HCEC 1CT (cell line): ENCODE measurements around the gene AFG1L.
"Not testable (repeated sequence)": the region's sequence is repeated elsewhere in the genome, so short reads cannot be mapped to it uniquely, and the experiment has no call there.

Experiments
- DNase-seq: peaks from one replicate; pipeline ENCODE4 v3.0.0-alpha.2; 2017

Gene AFG1L

DNA sequence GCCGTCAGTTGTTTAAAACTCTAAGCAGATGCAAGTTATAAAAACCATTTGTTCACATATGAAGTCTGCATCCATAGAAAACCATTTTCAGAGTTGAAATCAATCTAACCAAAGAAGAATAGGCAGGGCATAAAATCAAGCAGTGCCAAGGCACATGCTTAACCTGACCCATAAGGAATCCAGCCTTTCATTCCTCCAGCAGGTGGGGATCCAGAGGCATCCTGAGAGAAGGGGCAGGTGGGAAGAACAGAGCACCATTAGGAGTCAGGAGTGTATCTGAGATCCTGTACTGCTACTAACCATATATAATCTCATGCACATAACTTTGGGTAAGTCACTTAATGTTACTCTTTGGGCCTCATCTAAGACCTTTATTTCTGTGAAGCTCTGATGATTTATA is 236.5 kb downstream of the AFG1L start:
- no peak for DNase-seq

DNA sequence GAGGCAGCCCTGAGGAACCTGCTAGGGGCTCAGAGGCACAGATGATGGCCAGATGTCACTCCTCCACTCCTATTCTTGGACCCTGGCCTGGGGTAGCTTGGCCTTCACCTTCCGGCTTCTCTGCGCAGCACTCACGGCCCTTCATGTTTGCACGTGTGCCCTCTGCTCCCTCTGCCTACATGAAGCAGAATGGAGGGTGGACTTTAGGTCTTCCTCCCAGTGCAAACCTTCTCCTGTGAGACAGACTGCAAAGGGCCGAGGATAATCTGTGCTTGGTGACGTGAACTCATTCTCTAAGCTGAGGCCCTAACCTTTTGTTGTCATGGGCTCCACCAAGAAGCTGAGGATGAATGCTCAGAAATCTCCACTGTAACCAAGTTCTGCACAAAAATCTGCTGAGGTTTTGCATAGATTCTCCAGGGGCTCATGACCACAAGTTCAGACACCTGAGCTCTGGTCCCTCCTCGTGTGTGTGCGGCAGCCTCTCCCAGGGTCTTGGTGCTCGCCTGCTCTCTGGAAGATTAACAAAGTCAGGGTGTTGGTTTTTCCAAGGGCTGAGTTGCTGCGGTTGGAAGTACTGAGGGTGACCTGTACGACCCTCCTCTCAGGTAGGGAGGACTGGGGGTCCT is 240.4 kb downstream of the AFG1L start:
- DNase-seq, result no peak

DNA sequence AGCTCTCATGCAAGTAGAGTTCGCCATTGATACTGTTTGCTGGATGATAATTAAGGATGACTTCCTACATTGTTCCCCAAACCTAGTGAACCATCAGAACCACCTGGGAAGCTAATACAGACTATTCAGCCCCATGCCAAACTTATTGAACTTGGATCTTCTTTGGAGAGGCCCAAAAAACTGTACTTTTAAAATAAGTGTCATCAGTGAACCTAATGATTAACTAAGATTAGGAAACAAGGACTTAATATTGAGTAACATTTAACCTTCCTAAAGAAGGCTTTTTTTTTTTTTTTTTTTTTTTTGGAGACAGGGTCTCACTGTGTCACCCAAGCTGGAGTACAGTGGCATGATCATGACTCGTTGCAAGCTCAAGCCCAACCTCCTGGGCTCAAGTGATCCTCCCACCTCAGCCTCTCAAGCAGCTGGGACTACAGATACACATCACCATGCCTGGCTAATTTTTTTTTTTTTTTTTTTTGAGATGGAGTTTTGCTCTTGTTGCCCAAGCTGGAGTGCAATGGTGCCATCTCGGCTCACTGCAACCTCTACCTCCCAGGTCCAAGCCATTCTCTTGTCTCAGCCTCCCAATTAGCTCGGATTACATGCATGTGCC is 241.2 kb downstream of the AFG1L start:
- not testable (repeated sequence) for DNase-seq

DNA sequence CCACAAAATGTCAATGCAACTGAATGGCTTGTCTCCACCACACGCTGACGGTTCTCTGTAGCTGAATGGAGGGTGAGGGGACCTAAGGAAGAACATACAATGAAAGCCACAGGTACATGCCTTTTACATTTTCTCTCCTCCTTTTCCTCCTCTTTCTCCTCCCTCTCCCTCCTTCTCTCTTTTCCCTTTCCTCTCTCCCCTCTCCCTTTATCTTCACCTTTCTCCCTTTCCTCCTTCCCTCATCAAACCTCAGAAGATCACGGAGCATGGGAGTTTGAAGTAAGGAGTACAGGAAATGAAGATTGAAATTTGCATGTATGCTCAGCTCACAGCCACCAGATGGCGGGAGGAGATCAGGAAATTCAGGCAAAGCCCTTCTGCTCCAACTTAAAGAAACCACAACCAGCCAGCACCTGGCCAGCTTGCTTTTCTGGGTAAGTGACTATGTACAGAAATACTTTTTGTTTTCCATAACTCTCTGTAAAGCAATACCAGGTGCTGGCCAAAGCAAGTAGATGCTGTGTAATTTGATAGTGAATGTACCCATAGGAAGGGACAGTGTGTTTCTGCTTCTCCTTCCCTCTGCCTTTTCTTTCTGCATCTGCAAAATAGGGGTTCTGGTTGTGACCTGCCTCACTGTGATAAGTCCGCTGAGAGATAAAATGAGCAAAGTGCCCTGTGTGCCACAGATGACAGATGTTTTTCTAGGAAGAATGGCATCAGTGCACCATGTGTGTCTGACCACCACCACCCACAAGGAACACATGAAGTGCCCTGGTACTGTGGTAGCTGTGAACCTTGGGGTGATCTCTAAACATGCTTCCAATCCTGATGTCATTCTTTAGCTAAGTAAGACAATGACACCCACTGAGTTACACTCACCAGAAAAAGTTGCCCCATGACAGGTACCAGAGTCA is 247.2 kb downstream of the AFG1L start:
- DNase-seq, result peak; percentile 72

DNA sequence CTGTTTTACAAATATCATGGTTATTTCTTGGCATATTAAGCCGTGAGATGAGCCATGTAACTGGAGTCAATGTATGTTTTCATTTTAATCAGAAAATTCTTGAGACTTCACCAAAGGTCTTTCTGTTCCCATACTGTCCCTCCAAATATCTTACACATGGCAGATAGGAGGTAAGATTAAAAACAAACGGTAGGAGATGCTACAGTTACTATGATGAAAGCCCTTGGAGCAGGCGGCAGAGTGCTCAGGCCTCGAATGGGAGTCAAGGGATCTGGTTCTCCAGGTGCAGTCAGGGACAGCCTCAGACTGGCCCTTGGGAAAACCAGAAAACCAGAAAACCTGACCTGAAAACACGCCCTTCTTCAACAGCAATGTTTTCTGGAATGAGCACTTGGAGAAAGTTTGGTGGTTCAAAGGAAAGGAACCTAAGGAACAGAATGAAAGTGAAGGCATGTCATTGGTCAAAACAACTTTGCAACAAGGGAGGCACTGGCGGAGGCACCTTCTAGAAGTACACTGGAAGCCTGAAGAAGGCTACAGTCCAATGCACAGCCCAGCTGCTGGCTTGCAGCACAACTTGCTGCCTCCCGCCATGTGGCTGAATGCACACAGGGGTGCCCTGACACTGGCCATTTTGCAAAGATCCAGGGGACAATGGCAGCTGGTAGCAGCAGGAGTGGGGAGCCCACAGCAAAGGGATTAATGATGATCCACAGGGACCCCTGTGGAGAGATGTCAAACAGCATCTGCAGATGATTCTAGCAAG is 248.5 kb downstream of the AFG1L start:
- DNase-seq, result no peak

DNA sequence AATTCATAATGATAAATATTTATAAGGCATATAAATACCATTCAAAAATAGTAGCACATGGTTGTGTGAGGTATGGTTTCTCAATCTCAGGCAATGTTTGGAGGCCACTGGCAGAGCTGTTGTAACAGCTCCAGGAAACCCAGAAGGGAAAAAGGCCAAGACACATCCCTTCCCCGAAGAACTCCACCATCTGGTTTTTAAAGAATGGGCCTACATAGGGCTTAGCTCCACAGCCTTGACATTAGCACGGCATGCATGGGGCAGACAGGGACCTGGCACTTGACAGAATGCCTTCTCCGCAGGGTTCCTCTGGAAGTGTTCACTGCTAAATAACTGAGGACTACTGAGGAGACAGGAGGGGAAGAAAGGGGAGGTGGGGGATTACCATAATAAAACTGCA is 249.8 kb downstream of the AFG1L start:
- DNase-seq, result peak; percentile 19

DNA sequence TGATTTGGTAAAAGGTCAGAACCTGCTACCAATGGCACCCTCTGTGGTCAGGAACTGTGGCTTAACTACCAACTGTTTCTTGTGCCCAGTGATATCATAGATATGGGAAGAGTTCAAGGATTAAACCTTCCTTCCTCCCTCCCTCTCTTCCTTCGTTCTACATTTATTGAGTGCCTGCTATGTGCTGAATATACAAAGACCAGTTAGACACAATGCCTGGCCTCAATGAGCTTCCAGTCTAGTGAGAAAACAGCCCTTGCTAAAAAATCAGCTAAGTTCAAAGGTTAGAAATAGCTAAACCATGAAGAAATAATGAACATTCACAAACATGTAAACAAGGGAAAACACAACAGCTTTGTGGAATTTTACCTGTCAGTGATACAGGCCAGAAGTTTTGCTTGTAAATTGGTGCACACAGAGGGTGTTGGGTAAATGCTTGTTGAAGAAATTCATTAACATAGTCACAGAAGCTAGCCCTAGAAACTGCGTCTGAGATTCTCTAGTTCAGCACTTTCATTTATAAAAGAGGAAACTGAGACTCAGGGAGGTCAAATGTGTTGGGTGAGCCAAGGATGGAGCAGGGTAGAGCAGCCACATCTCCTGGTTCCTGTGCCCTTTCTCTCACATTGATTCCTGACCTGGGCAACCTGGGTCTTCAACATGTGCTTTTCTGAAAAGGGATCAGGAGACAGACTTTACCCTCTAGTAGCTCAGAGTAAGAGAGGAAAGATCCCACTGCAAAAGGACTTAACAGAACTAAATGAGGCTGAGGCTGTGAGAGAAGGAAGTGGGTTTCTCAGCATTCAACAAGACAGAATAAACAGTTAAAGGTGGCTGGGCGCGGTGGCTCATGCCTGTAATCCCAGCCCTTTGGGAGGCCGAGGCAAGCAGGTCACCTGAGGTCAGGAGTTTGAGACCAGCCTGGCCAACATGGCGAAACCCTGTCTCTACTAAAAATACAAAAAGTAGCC is 251.5 kb downstream of the AFG1L start:
- DNase-seq, result no peak

DNA sequence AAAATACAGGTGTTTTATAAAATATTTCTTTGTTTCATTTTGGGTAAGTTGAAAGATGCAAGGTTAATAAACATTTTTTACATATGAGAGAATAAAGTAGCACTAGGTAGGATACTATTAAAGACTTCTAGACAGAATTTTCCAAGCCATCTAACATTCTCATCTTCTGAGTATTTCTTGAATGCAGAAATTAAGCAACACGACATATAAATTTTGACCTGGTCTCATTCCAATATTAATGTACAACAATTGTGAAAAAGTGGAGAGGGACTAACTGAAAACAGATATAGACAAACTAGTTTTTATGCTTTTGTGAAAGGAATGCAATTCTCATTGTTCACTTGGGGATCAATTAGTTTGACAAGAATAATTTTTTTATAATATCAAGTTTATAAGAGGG is 254.4 kb downstream of the AFG1L start:
- DNase-seq, result no peak

DNA sequence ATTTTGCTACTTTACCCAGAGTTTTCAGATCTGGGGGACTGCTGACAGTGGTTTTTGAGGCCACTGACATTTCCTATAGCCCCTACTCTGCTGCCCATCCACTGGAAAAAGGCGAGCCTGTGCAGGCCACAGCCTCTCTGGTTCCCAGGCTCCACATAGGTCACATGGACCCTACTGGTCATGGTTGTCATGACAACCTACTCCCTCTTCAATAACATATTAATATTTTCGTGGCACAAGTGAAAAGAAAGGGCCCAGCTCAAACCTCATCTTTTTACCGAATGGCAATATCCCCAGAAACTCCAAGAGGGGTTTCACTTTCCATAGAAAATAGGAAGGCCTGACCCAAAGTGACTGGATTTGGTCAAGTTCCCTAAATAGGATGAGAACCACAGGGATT is 254.9 kb downstream of the AFG1L start:
- DNase-seq, result peak; percentile 3

DNA sequence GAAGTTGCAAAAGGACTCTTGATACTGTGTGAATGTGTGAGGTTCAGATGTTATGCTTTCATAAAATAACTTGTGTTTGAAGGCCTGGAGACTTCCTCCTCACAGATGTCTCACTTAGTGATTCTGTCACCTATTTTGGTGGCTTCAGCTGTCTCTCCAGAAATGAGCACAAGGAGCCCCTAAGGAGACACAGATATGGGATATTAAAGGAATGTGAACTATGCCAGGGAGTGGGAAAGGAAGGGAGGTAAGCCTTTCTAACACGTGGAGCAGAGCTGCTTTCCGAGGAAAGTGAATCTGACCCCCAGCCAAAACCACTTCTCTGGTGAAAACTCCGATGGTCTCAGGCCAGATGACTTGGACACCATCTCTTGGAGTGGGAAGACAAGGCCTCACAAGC is 255.4 kb downstream of the AFG1L start:
- DNase-seq, result no peak

DNA sequence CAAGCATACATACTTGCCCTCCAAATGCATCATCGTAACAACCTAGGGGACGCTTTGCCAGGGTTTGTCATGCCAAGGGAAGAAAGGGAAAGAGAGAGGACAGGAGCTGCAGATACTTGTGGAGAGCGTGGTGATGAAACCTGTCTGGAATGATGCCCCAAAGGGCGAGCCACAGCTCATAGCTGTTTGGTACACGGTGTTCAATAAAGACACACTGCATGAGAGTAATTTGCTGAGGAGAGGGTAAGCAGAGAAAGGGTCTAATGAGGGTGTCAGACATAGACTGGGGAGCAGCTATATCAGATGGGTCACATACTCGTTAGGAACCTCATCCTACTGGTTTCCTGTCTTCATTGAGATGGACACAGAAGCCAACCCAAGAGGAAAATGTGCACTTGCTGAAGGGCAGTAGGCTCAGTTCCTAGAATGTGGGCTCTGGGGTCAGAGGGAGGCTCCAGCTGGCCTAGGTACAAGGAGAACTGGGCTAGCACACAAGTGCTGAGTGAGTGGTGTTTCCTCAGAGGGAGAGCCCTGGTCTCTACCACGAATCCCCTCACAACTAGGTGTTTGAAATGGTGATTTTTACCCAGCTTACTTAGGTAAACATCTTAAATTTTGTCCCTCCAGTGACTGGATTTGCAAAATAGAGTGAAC is 260.7 kb downstream of the AFG1L start:
- peak; percentile 10 for DNase-seq

DNA sequence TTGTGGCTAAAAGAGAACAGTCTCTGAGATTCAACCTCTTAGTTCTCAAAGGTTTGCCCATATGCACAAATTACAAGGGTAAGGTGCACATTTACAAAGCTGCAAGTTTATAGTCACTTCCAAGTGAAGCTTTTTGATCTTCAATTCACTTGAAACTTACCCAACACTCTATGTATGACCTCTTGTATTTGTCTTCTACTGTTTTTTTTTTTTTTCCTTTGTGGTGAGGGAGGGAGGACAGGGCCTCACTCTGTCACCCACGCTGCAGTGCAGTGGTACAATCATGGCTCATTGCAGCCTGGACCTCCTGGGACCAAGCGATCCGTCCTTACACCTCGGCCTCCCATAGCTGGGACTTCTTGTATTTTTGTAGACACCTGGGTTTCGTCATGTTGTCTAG is 261.4 kb downstream of the AFG1L start:
- DNase-seq, result no peak

DNA sequence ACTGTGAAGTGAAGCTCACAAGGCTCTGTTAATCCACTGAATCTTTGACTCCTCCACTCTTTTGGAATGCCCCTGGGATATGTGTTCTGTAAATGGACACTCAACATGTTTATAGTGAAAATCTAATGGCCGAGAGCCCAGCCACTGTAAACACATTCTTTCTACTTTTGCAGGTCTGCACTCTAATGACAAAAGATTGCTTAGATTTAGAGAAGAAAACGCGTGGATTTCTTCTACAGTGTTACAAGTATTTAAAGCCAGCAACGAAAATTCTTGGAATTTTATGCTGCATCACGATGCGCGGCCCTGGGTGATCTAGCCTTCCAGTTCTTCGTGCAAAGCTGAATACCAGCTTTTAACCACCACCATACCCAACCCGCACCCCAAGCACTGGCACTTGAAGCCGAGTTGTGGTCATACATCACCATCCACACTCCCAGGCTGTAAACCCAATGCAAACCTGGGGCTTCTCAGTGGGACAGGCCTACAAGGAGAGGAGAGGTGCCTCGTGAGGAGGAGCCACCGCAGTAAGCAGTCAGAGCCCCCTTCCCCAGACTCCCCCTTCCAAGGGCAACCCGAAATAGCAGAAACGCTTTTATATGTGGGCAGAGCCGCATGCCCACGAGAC is 262.1 kb downstream of the AFG1L start:
- DNase-seq, result peak; percentile 21

DNA sequence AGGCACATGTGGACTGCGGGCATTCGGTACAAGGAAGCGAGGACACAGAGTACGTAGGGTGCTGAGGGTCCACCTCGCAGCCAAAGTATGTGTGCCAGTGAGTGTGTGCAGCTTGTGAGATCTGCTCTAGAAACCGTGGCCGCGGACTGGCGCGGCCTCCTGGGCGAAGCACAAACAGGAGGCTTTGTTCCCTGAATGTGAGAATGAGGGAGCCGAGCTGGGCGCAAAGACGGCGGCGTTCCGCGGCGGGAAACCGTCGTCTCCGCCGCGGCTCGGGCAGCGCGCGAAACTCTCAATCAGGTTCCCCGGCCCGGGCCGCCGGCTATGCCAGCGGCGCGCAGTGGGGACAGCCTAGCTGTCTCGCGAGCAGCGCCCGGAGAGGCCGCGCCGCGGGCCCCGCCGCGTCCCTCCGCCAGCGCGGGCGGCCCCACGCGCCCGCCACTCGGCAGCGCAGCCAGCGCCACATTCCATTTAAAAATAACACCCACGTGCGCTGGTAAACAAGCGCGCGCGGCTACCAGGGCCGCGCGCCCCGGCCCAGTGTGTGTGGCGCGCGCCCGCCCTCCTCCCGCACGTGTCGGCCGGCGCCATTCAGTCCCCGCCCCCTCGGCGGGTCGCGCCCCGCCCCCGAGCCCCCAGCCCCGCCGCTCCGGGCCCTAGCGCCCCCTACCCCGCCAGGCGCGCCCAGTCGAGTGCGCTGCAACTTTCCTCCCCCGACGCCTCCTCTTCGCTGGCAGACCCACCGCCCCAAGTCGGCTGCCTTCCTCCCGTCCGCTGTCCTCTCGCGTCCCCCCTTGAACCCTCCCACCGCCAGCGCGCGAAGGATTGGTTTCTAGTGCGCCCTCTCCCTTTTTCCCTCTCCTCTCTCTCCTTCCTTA is 262.9 kb downstream of the AFG1L start:
- DNase-seq, result peak; percentile 75

DNA sequence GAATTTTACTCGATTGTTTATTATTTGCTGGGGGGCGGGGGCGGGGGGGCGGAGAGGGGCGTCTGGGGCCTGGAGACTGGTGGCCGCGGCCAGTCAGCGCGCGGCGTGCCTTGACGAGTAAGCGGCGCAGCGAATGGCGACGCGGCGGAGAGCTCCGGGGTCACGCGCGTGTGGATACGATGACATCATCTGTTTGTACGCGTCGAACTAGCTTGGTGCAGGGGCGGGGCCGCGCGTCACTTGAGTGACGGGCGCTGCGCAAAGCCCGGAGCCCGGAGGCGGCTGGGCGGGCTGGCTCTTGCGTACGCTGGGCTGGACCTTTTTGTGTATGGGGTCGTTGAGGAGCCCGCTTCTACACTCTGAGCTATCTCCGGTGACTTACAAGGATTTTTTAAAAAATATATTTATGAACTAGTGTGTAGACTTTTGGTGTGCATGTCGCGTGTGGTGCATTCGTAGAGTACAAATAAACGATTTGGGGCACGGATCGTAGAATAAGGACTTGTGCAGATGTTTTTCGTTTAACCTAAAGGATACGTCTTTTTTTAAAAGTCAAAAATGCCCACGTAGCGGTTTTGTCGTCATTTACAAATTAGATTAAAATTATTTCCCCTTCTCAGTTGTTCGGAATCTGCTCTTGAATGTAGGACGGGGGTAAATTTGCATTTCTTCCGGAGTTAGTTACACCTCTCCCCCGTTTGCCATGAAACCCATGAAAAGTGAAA is 263.7 kb downstream of the AFG1L start:
- peak; percentile 100 for DNase-seq

DNA sequence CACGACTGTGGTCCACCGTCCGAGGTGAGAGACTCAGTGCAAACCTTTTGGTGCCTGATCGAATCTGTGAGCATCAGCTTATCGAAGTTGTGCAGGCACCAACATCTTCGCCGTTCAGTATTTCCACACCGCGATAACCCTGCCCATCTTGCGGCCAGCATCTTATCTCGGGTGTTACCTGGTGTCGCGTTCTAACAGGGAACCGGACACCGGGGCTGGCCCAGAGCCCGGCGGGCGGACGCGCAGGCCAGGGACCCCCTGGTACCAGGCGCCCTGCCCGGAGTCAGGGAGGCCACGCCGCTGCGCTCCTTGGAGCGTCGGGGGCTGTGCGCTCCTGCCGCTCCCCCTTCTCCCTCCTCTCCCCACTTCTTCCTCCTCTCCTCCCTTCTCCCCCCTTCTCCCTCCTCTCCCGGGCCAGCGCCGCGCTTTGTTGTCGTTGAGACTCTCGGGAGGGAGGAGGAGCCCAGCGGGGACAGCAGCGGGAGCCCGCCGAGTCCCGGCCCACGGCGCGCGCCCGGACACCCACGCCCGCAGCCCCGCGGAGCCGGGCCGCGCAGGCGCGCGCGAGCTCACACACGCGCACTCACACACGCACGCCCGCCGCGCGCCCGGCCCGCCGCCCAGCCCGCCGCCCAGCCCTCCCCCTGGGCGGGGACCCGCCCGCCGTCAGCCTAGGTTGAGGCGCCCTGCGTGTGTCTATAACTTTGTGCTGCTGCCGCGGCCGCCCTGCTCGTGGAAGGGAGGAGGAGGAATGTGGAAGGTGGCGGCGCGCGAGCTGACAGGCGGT is 264.4 kb downstream of the AFG1L start:
- DNase-seq, result peak; percentile 83

DNA sequence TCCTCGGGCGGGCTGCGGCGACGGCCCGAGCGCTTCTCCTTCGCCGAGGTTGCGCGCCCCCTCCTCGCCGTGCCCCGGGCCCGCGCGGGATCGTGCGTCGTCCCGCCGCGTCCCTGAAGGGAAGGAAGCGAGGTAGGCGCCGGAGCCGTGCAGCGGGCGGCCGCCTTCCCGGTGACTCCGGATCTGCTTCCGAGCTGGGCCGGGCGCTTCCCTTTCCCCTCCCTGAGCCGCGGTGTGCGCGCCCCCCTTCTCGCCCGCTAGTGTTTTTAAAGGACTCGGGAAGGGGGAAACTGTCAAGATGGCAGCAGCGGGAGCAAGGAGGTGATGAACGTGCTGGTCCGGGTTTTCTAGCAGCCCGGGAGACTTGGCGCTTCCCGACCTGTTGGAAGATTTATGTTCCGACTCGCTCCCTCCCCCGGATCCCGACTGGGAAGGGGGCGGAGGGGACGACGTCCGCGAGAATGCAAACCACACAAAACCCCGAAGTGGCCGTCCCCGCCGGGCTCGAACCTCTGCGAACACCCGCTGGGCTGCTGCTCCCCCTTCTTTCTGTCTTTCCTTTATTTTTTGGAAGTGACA is 265.1 kb downstream of the AFG1L start:
- peak; percentile 60 for DNase-seq
